ENCODE measurements around the gene FBLN1. TPM values are rescaled to one million over a fixed set of nuclear protein-coding genes. Genes with fewer than 3 reads are reported as not detected.

The FBLN1 gene
- total and polyA plus RNA-seq, 12 donors: 31.3 to 126 (median 51.0) TPM

DNA sequence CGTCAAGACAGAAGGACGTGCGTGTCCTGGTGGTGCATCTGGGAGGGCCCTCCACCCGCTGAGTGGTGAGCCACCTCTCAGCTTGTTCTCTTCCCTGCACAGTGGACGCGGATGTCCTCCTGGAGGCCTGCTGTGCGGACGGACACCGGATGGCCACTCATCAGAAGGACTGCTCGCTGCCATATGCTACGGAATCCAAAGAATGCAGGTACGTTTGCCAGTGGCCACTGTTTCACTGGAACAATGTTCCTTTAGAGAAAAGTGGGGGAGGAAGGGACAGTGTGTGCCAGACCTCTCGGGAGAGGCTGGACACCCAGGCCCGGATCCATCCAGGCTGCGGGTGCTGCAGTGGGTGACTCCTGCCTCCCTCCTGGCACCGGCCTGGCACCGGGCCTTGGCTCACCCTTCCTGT is 15.9 kb downstream of the FBLN1 start:
- H3K36me3 ChIP-seq: peaks cover 0 to 38% (median 0%) of the 10 kb centered on the region in 9 donors
- peaks cover 3 to 49% (median 22%) of the 10 kb centered on the region in 9 donors for H3K4me1 ChIP-seq
- DNase-seq (no peak), ATAC-seq (peak in 5 of 8 donors; percentile 12 to 73 (median 34))
- TF ChIP-seq, protein P1, sequence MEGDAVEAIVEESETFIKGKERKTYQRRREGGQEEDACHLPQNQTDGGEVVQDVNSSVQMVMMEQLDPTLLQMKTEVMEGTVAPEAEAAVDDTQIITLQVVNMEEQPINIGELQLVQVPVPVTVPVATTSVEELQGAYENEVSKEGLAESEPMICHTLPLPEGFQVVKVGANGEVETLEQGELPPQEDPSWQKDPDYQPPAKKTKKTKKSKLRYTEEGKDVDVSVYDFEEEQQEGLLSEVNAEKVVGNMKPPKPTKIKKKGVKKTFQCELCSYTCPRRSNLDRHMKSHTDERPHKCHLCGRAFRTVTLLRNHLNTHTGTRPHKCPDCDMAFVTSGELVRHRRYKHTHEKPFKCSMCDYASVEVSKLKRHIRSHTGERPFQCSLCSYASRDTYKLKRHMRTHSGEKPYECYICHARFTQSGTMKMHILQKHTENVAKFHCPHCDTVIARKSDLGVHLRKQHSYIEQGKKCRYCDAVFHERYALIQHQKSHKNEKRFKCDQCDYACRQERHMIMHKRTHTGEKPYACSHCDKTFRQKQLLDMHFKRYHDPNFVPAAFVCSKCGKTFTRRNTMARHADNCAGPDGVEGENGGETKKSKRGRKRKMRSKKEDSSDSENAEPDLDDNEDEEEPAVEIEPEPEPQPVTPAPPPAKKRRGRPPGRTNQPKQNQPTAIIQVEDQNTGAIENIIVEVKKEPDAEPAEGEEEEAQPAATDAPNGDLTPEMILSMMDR (IDR thresholded peaks at IDR 0.05): no peak
- intact Hi-C loops (cut with DNase I): loop anchor here in 1 of 10 donors (5.0 to 10.0 kb wide), 2 partner anchors 34 to 74 kb away; no protein-coding TSS in a partner anchor
- no peaks in the 10 kb centered on the region for H3K9me3 ChIP-seq
- WGBS, 2 donors: 71 to 74% methylated on average over 17 of the region's 17 CpGs
- no peak overlapping the region for H3K27ac ChIP-seq
- no peaks in the 10 kb centered on the region for H3K27me3 ChIP-seq
- no peak overlapping the region for H3K4me3 ChIP-seq

DNA sequence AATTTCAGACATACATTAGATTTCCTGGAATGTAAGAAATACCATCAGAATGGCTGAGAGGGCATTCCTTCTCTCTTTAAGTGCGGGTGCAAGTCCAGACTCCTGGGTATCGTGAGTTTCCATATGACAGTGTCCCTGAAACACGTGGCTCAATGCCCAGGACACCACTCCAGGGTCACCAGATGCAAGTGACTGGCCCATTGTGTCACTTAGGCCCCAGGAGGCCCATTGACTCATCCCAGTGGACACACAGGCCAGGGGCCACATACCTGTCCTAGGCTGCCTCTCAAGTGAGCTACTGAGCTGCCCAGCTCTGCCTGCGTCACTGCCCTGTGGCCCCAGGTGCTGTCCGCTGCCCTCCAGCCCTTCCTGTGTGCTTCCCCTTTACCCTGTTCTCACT is 18.5 kb downstream of the FBLN1 start:
- ATAC-seq (no peak), DNase-seq (no peak)
- Histone ChIP-seq H3K36me3 (peaks cover 0 to 52% (median 0%) of the 10 kb centered on the region in 9 donors), H3K9me3 (no peaks in the 10 kb centered on the region), H3K27ac (no peak overlapping the region), H3K4me3 (no peak overlapping the region), H3K27me3 (peaks cover 0 to 2% (median 0%) of the 10 kb centered on the region in 7 donors), H3K4me1 (peaks cover 0 to 33% (median 12%) of the 10 kb centered on the region in 9 donors)
- 81 to 87% methylated on average over 5 of the region's 5 CpGs for WGBS, 2 donors
- TF ChIP-seq, protein P1 (IDR thresholded peaks at IDR 0.05): no peak
- intact Hi-C loops (cut with DNase I): no loop called here

DNA sequence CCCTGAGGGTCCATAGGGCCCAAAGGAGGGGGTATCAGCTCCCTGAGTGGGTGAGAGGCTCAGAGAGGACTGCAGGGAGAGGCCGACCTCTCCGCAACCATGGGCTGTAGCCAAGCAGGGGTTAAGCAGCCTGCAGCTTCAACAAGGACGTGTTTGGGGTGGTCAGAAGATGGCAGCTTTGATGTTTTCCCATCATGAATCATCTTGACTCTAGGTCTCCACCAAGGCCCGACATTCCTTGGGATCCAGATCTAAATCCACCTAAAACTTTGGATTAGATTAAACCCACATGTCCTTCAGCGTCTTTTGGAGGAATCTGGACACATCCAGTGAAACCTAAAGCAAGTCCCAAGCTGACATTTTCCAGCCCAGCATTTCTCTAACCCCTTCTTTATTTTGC is 19.8 kb downstream of the FBLN1 start:
- Histone ChIP-seq H3K27ac (no peak overlapping the region), H3K4me3 (no peak overlapping the region), H3K36me3 (peaks cover 0 to 58% (median 0%) of the 10 kb centered on the region in 9 donors), H3K4me1 (peaks cover 0 to 21% (median 3%) of the 10 kb centered on the region in 9 donors), H3K9me3 (no peaks in the 10 kb centered on the region), H3K27me3 (peaks cover 0 to 2% (median 0%) of the 10 kb centered on the region in 7 donors)
- DNase-seq (no peak), ATAC-seq (no peak)
- intact Hi-C loops (cut with DNase I): no loop called here
- WGBS, 2 donors: 73 to 81% methylated on average over 5 of the region's 5 CpGs
- TF ChIP-seq, protein P1 (IDR thresholded peaks at IDR 0.05): no peak

DNA sequence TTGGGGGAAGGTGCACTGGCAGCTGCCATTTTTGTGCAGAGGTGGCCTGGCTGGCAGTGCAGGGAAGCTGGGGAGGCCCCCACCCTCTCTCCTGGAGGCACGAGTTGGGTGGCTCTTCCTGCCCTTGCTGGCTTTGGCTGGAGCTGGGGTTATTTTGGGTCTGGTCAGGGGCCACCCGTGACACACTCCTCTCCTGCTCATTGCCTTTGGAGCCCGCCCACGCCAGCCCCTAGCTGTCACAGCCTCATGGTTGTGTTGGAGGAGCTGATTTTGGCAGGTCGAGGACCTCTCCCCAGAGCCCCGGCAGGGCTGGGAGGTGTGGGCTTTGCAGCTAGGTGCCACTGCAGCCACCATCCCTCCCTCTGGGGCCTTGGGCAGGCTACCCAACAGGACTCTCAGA is 21.5 kb downstream of the FBLN1 start:
- no peak overlapping the region for H3K27ac ChIP-seq
- no peak for DNase-seq
- intact Hi-C loops (cut with DNase I): no loop called here
- 63 to 72% methylated on average over 6 of the region's 6 CpGs for WGBS, 2 donors
- H3K27me3 ChIP-seq: peaks cover 0 to 2% (median 0%) of the 10 kb centered on the region in 7 donors
- no peak overlapping the region for H3K4me3 ChIP-seq
- H3K4me1 ChIP-seq: peaks cover 0 to 10% (median 0%) of the 10 kb centered on the region in 9 donors
- no peaks in the 10 kb centered on the region for H3K9me3 ChIP-seq
- H3K36me3 ChIP-seq: peaks cover 0 to 64% (median 0%) of the 10 kb centered on the region in 9 donors
- TF ChIP-seq, protein P1 (IDR thresholded peaks at IDR 0.05): no peak
- peak in 6 of 8 donors; percentile 23 to 63 (median 38) for ATAC-seq

Data from heart right ventricle (tissue), 16 donors.